Testis (tissue), 3 donors: ENCODE data around the gene TPRG1. TPM values are rescaled to one million over a fixed set of nuclear protein-coding genes. Genes with fewer than 3 reads are reported as not detected.

Experiments used
- DNase-seq: peaks from one replicate; pipeline ENCODE4 v3.0.0-alpha.2; 2019
- H3K27ac ChIP-seq, 2 donors: fragments of 200-600 bp; sonication (generic); one replicate each; pipeline ENCODE4 v1.5.1; 2019
- H3K27me3 ChIP-seq: fragments of 200-600 bp; sonication (generic); one replicate; pipeline ENCODE4 v1.5.1; 2019
- H3K36me3 ChIP-seq: fragments of 200-600 bp; sonication (generic); one replicate; pipeline ENCODE4 v1.5.1; 2017; ENCODE audit warnings: low read depth; ENCODE audit errors: missing control alignments
- H3K4me1 ChIP-seq: fragments of 200-600 bp; sonication (generic); one replicate; pipeline ENCODE4 v1.5.1; 2019
- H3K4me3 ChIP-seq, 2 donors: fragments of 200-600 bp; sonication (generic); one replicate each; pipeline ENCODE4 v1.5.1; 2017 to 2019
- H3K9me3 ChIP-seq: fragments of 200-600 bp; sonication (generic); one replicate; pipeline ENCODE4 v1.5.1; 2017
- CTCF ChIP-seq, 3 experiments: fragments of 450-650 bp in 2 of 3; fragments of 200-600 bp in 1 of 3; sonication (generic) in 1 of 3; IDR thresholded peaks; one replicate each; pipeline ENCODE4 v1.5.1; 2016 to 2019; ENCODE audit warnings: antibody characterized with exemption in 3 of 3, mild to moderate bottlenecking in 2 of 3, moderate library complexity in 1 of 3
- POLR2A ChIP-seq: fragments of 450-650 bp; IDR thresholded peaks from one replicate; pipeline ENCODE4 v1.6.1; 2017; ENCODE audit warnings: antibody characterized with exemption, mild to moderate bottlenecking, moderate library complexity
- WGBS, 2 donors: methylation state at CpG; one replicate each; pipeline ENCODE4 v1.1.5; 2018; 5-methylcytosine and 5-hydroxymethylcytosine counted together
- intact Hi-C: fragments of 100-400 bp; cut with DNase I; formaldehyde crosslinking; loops from one replicate; pipeline ENCODE4 v1.15.1; 2023; ENCODE audit warnings: low total_unique reads
- polyA plus RNA-seq: library from polyadenylated mRNA; stranded (reverse); fragments of 350-450 nt; fragmentation: Illumina TruSeq; extraction: RNeasy Lipid Tissue Mini Kit (QIAGEN cat#74804); gene quantifications from one replicate; pipeline ENCODE4 v1.2.3, GENCODE V29; 2014; ENCODE audit warnings: low read depth, low replicate concordance; ENCODE audit not compliant: insufficient read depth
- total RNA-seq, 2 donors: library from RNA; depleted of rRNA; stranded (reverse); fragments of >200 nt; gene quantifications; one replicate each; pipeline ENCODE4 v1.2.3, GENCODE V29; 2016

Gene TPRG1
- total and polyA plus RNA-seq, 3 donors from 2014 or later: 15.5 to 25.2 (median 15.9) TPM

GRCh38 chr3:189235214-189235613 is 63.4 kb downstream of the TPRG1 start:
- no peak for DNase-seq
- Histone ChIP-seq H3K27ac (no peak overlapping the region), H3K9me3 (no peaks in the 10 kb centered on the region), H3K27me3 (no peaks in the 10 kb centered on the region), H3K4me1 (peaks cover 7% of the 10 kb centered on the region), H3K36me3 (no peaks in the 10 kb centered on the region), H3K4me3 (no peak overlapping the region)
- intact Hi-C loops: no loop called here
- WGBS, 2 donors: 83 to 85% methylated on average over 2 of the region's 2 CpGs
- TF ChIP-seq POLR2A (no peak), CTCF (IDR thresholded peaks at IDR 0.05) (no peak)

- no peaks in the 10 kb centered on the region for H3K27me3 ChIP-seq
- no peak for DNase-seq
- intact Hi-C loops: no loop called here
Measured at GRCh38 chr3:189236352-189236751, 64.6 kb downstream of the TPRG1 start.

GRCh38 chr3:189237526-189237925 is 65.8 kb downstream of the TPRG1 start:
- H3K36me3 ChIP-seq: no peaks in the 10 kb centered on the region
- TF ChIP-seq POLR2A (no peak), CTCF (IDR thresholded peaks at IDR 0.05) (no peak)
- no peak overlapping the region for H3K27ac ChIP-seq
- H3K9me3 ChIP-seq: no peaks in the 10 kb centered on the region
- intact Hi-C loops: no loop called here
- no peak for DNase-seq
- peaks cover 5% of the 10 kb centered on the region for H3K4me1 ChIP-seq
- H3K4me3 ChIP-seq: no peak overlapping the region
- 73 to 88% methylated on average over 4 of the region's 4 CpGs for WGBS, 2 donors
- H3K27me3 ChIP-seq: no peaks in the 10 kb centered on the region

More at GRCh38 chr3:189236352-189236751, 64.6 kb downstream of the TPRG1 start:
- no peak overlapping the region for H3K4me3 ChIP-seq
- TF ChIP-seq CTCF (IDR thresholded peaks at IDR 0.05): no peak
- no peaks in the 10 kb centered on the region for H3K36me3 ChIP-seq
- H3K27ac ChIP-seq: no peak overlapping the region
- no peaks in the 10 kb centered on the region for H3K9me3 ChIP-seq
- H3K4me1 ChIP-seq: peaks cover 7% of the 10 kb centered on the region

- 95 to 97% methylated on average over 5 of the region's 5 CpGs for WGBS, 2 donors
- no peaks in the 10 kb centered on the region for H3K9me3 ChIP-seq
- no peak overlapping the region for H3K4me3 ChIP-seq
- TF ChIP-seq CTCF (IDR thresholded peaks at IDR 0.05) (no peak), POLR2A (no peak)
- H3K4me1 ChIP-seq: no peaks in the 10 kb centered on the region
- intact Hi-C loops: no loop called here
- no peak overlapping the region for H3K27ac ChIP-seq
- no peaks in the 10 kb centered on the region for H3K27me3 ChIP-seq
- no peak for DNase-seq
- H3K36me3 ChIP-seq: no peaks in the 10 kb centered on the region
Measured at GRCh38 chr3:189238071-189238470, 66.3 kb downstream of the TPRG1 start.

- Histone ChIP-seq H3K27ac (no peak overlapping the region), H3K4me1 (no peaks in the 10 kb centered on the region), H3K36me3 (no peaks in the 10 kb centered on the region), H3K4me3 (no peak overlapping the region), H3K9me3 (no peaks in the 10 kb centered on the region), H3K27me3 (no peaks in the 10 kb centered on the region)
- intact Hi-C loops: no loop called here
- 91 to 92% methylated on average over 5 of the region's 5 CpGs for WGBS, 2 donors
- DNase-seq: no peak
- TF ChIP-seq CTCF (IDR thresholded peaks at IDR 0.05) (no peak), POLR2A (no peak)
Measured at GRCh38 chr3:189239616-189240015, 67.8 kb downstream of the TPRG1 start.
